GM12878 (cell line): Measurements from ENCODE around the gene PELO. TPM values are rescaled to one million over a fixed set of nuclear protein-coding genes. Genes with fewer than 3 reads are reported as not detected.

Experiments used
- ATAC-seq: fragments of 200-7000 bp; cut with Tn5 transposase; 3 replicates; pipeline ENCODE4 v1.9.1; 2020; ENCODE audit warnings: mild to moderate bottlenecking, moderate library complexity
- BruUV-seq: library from RNA; stranded (reverse); fragments of 400-500 nt; replicated peaks from 2 replicates; lab custom pipeline; 2021; lab: Mats Ljungman, UMichigan
- CTCF ChIA-PET: fragments of 300-600 bp; sonication (Branson Sonifier 250); formaldehyde crosslinking; extraction: SDS; loops from one replicate; lab custom pipeline; 2021; ENCODE audit warnings: inconsistent platforms; lab: Yijun Ruan, JAX
- POLR2A ChIA-PET: fragments of 350-600 bp; formaldehyde crosslinking; extraction: SDS; loops from one replicate; lab custom pipeline; 2021; ENCODE audit warnings: inconsistent platforms; lab: Charles Lee
- RAD21 ChIA-PET: fragments of 300-600 bp; sonication (Branson Sonifier 250); formaldehyde crosslinking; loops from one replicate; lab custom pipeline; 2023; ENCODE audit warnings: antibody characterized with exemption; ENCODE audit not compliant: unreplicated experiment; lab: Charles Lee
- SMC1A ChIA-PET: fragments of 300-600 bp; sonication (Branson Sonifier 250); formaldehyde crosslinking; loops from one replicate; lab custom pipeline; 2023; ENCODE audit not compliant: unreplicated experiment, uncharacterized antibody; lab: Charles Lee
- DNase-seq: peaks from one replicate; pipeline ENCODE4 v3.0.0-alpha.2; 2011; ENCODE audit warnings: low read depth, low spot score
- FAIRE-seq: peaks from 3 replicates; lab custom pipeline; 2011; peaks lifted over from hg19 to GRCh38; lab: Jason Lieb, UNC
- H2AFZ ChIP-seq: 2 replicates; pipeline ENCODE4 v1.6.0; 2011; ENCODE audit warnings: low read depth, low read length, control low read depth; ENCODE audit not compliant: control insufficient read depth
- H3K27ac ChIP-seq: 2 replicates; pipeline ENCODE4 v1.5.1; 2011; ENCODE audit warnings: control low read depth; ENCODE audit not compliant: control insufficient read depth, insufficient read depth
- H3K27me3 ChIP-seq, 2 experiments: replicated peaks in 1 of 2; 2 replicates each; pipeline versions ENCODE4 v1.6.0 to v1.6.1; 2011; ENCODE audit warnings: low read length in 1 of 2; ENCODE audit not compliant: control insufficient read depth in 2 of 2, insufficient read depth in 2 of 2
- H3K36me3 ChIP-seq, 2 experiments: 2 replicates each; pipeline ENCODE4 v1.5.1; 2011; ENCODE audit warnings: low read length in 1 of 2; ENCODE audit not compliant: control insufficient read depth in 2 of 2, insufficient read depth in 2 of 2
- H3K4me1 ChIP-seq: 2 replicates; pipeline ENCODE4 v1.6.1; 2011; ENCODE audit warnings: mild to moderate bottlenecking, low read length, moderate library complexity, mixed read lengths; ENCODE audit not compliant: control insufficient read depth, insufficient read depth
- H3K4me2 ChIP-seq: 2 replicates; pipeline ENCODE4 v1.6.0; 2011; ENCODE audit warnings: control low read depth; ENCODE audit not compliant: control insufficient read depth, insufficient read depth
- H3K4me3 ChIP-seq: fragments of 200-600 bp; sonication (generic); 2 replicates; pipeline ENCODE4 v1.5.1; 2016
- H3K79me2 ChIP-seq: 2 replicates; pipeline ENCODE4 v1.6.0; 2011; ENCODE audit warnings: low read length; ENCODE audit not compliant: control insufficient read depth, insufficient read depth
- H3K9ac ChIP-seq: 2 replicates; pipeline ENCODE4 v1.8.0; 2011; ENCODE audit warnings: low read length, control low read depth, mixed read lengths; ENCODE audit not compliant: control insufficient read depth, insufficient read depth
- H3K9me3 ChIP-seq: replicated peaks from 3 replicates; pipeline ENCODE4 v1.5.1; 2011; ENCODE audit warnings: mild to moderate bottlenecking, low read length; ENCODE audit not compliant: control insufficient read depth, insufficient read depth
- H4K20me1 ChIP-seq: 2 replicates; pipeline ENCODE4 v1.6.0; 2011; ENCODE audit not compliant: control insufficient read depth, insufficient read depth
- ATF7 ChIP-seq: fragments of 450-650 bp; IDR thresholded peaks from 2 replicates; pipeline ENCODE4 v1.6.1; 2016; ENCODE audit warnings: low read depth, mild to moderate bottlenecking
- FOXM1 ChIP-seq: IDR thresholded peaks from 2 replicates; pipeline ENCODE4 v1.6.1; 2012; ENCODE audit warnings: low read depth, mild to moderate bottlenecking, inconsistent platforms, low read length, moderate library complexity
- IKZF1 ChIP-seq: fragments of 450-650 bp; conservative IDR thresholded peaks from 2 replicates; pipeline ENCODE4 v1.6.1; 2017; ENCODE audit warnings: antibody characterized with exemption, mild to moderate bottlenecking
- KDM1A ChIP-seq: fragments of 200-600 bp; sonication (generic); IDR thresholded peaks from 2 replicates; pipeline ENCODE4 v1.6.1; 2016; ENCODE audit warnings: borderline replicate concordance
- MTA2 ChIP-seq: fragments of 450-650 bp; IDR thresholded peaks from 2 replicates; pipeline ENCODE4 v1.6.1; 2016; ENCODE audit warnings: low read depth, mild to moderate bottlenecking, moderate library complexity
- MYB ChIP-seq: fragments of 150-350 bp; IDR thresholded peaks from 2 replicates; pipeline ENCODE4 v1.6.1; 2014; ENCODE audit warnings: mild to moderate bottlenecking, low read depth, low read length, borderline replicate concordance
- MYC ChIP-seq: IDR thresholded peaks from 2 replicates; pipeline ENCODE4 v1.6.1; 2011; ENCODE audit warnings: mild to moderate bottlenecking, low read length, moderate library complexity, inconsistent platforms; ENCODE audit not compliant: insufficient read depth, insufficient replicate concordance, insufficient read length, severe bottlenecking
- NFXL1 ChIP-seq: fragments of 450-650 bp; IDR thresholded peaks from 2 replicates; pipeline ENCODE4 v1.6.1; 2017; ENCODE audit warnings: antibody characterized with exemption, mild to moderate bottlenecking, borderline replicate concordance
- NFYA ChIP-seq: IDR thresholded peaks from 2 replicates; pipeline ENCODE4 v1.6.1; 2011; ENCODE audit warnings: low read depth, mild to moderate bottlenecking, low read length, improper control_type of control experiment, borderline replicate concordance
- SIX5 ChIP-seq: IDR thresholded peaks from 2 replicates; pipeline ENCODE4 v1.6.1; 2011; ENCODE audit warnings: mild to moderate bottlenecking, low read depth, low read length, moderate library complexity; ENCODE audit not compliant: severe bottlenecking
- SMAD5 ChIP-seq: IDR thresholded peaks from 2 replicates; pipeline ENCODE4 v1.6.1; 2016; ENCODE audit warnings: antibody characterized with exemption, low read depth
- SP1 ChIP-seq: IDR thresholded peaks from one replicate; pipeline ENCODE4 v1.6.1; 2011; ENCODE audit warnings: low read depth, low read length
- TCF3 ChIP-seq: IDR thresholded peaks from 2 replicates; pipeline ENCODE4 v1.6.1; 2012; ENCODE audit warnings: low read depth, mild to moderate bottlenecking, low read length, borderline replicate concordance; ENCODE audit not compliant: insufficient read depth
- WGBS: methylation state at CpG from one replicate; pipeline ENCODE4 v1.1.6; 2016; ENCODE audit warnings: low lambda C conversion rate; ENCODE audit not compliant: insufficient replicate concordance, insufficient coverage; ENCODE audit errors: missing lambda C conversion rate; 5-methylcytosine and 5-hydroxymethylcytosine counted together
- in situ Hi-C: fragments of 300-500 bp; cut with MboI; formaldehyde crosslinking; loops from 9 replicates; pipeline ENCODE4 v1.14.3; 2018; ENCODE audit warnings: mixed read lengths
- intact Hi-C: fragments of 100-400 bp; cut with micrococcal nuclease; formaldehyde crosslinking; loops from one replicate; pipeline ENCODE4 v1.14.2; 2022; ENCODE audit not compliant: unreplicated experiment
- polyA plus RNA-seq, 11 experiments: library from polyadenylated mRNA; depleted of rRNA in 4 of 11; unstranded in 6 of 11; stranded (reverse) in 5 of 11; fragments of >200 nt; fragmentation: Nextera tagmentation in 4 of 11; fragmentation: Illumina TruSeq in 1 of 11; extraction: Ambion mirVana in 4 of 11; extraction: Trizol in 1 of 11; gene quantifications; 1 replicate in 1 of 11; 2 replicates in 10 of 11; pipeline versions ENCODE4 v1.2.1 to v1.2.3, GENCODE V29; 2011 to 2016; ENCODE audit warnings: inconsistent platforms in 2 of 11, missing spikeins in 2 of 11, low read depth in 1 of 11
- total RNA-seq, 4 experiments: library from RNA; depleted of rRNA in 3 of 4; stranded (reverse); fragments of >200 nt in 3 of 4; fragmentation: Illumina TruSeq in 1 of 4; extraction: Trizol in 1 of 4; gene quantifications; 2 replicates each; pipeline versions ENCODE4 v1.2.1 to v1.2.3, GENCODE V29; 2013 to 2021
- TF ChIP-seq, protein P1 (sequence below), 3 experiments: IDR thresholded peaks in 2 of 3; conservative IDR thresholded peaks in 1 of 3; 2 replicates each; pipeline ENCODE4 v1.5.1; 2011; ENCODE audit warnings: low read depth in 3 of 3, low read length in 3 of 3, mild to moderate bottlenecking in 3 of 3, control low read depth in 2 of 3, moderate library complexity in 2 of 3, inconsistent platforms in 1 of 3, mixed read lengths in 1 of 3; ENCODE audit not compliant: control insufficient read depth in 2 of 3, insufficient read depth in 1 of 3; ENCODE audit errors: extremely low read depth in 1 of 3
- TF ChIP-seq, protein P2 (sequence below): IDR thresholded peaks from 2 replicates; pipeline ENCODE4 v1.6.1; 2011; ENCODE audit warnings: borderline replicate concordance, low read depth, mild to moderate bottlenecking, moderate library complexity, mixed read lengths, low read length; ENCODE audit not compliant: insufficient read depth; ENCODE audit errors: extremely low read length
- TF ChIP-seq, protein P3 (sequence below): fragments of 450-650 bp; IDR thresholded peaks from 2 replicates; pipeline ENCODE4 v1.6.1; 2017; ENCODE audit warnings: mild to moderate bottlenecking
- TF ChIP-seq, protein P4 (sequence below): IDR thresholded peaks from 2 replicates; pipeline ENCODE4 v1.6.1; 2011; ENCODE audit warnings: low read depth, low read length, improper control_type of control experiment, borderline replicate concordance

PELO gene
- total and polyA plus RNA-seq, 10 of the 15 experiments (the other 5 are each of a cell fraction or from before 2014, with no cell fraction given) = 5.6 to 11.9 (median 8.7) TPM

DNA sequence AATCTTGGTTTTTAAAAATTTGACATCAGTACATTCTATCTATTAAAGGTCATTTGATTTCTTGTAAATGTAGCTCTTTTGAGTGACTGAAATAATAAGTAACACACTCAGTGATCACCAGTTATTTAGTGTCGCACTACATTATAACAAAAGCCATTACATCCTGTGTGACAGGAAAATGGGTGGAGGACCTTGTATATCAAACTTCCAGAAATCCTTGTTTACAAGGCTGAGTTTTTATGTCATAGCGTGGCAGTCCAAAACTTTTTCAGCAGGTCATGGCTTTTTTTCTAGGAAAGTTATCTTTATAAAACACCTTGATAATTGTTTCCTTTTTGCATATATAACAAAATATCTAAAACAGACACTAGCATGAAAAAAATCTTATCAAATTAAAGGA is 14.4 kb upstream of the PELO start (continued):
- TF ChIP-seq, protein P1, sequence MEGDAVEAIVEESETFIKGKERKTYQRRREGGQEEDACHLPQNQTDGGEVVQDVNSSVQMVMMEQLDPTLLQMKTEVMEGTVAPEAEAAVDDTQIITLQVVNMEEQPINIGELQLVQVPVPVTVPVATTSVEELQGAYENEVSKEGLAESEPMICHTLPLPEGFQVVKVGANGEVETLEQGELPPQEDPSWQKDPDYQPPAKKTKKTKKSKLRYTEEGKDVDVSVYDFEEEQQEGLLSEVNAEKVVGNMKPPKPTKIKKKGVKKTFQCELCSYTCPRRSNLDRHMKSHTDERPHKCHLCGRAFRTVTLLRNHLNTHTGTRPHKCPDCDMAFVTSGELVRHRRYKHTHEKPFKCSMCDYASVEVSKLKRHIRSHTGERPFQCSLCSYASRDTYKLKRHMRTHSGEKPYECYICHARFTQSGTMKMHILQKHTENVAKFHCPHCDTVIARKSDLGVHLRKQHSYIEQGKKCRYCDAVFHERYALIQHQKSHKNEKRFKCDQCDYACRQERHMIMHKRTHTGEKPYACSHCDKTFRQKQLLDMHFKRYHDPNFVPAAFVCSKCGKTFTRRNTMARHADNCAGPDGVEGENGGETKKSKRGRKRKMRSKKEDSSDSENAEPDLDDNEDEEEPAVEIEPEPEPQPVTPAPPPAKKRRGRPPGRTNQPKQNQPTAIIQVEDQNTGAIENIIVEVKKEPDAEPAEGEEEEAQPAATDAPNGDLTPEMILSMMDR (IDR thresholded peaks at IDR 0.05 in 2 of 3, conservative IDR thresholded peaks at IDR 0.05 in 1 of 3; ENCODE audit: control insufficient read depth in 2 of 3, extremely low read depth in 1 of 3, insufficient read depth in 1 of 3, low read depth in 3 of 3, low read length in 3 of 3) = no peak
- no peak for TF ChIP-seq NFYA
- TF ChIP-seq SMAD5 = no peak
- no peak for TF ChIP-seq FOXM1
- TF ChIP-seq, protein P2, sequence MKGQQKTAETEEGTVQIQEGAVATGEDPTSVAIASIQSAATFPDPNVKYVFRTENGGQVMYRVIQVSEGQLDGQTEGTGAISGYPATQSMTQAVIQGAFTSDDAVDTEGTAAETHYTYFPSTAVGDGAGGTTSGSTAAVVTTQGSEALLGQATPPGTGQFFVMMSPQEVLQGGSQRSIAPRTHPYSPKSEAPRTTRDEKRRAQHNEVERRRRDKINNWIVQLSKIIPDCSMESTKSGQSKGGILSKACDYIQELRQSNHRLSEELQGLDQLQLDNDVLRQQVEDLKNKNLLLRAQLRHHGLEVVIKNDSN = no peak
- TF ChIP-seq SP1 = no peak
- TF ChIP-seq, protein P3, sequence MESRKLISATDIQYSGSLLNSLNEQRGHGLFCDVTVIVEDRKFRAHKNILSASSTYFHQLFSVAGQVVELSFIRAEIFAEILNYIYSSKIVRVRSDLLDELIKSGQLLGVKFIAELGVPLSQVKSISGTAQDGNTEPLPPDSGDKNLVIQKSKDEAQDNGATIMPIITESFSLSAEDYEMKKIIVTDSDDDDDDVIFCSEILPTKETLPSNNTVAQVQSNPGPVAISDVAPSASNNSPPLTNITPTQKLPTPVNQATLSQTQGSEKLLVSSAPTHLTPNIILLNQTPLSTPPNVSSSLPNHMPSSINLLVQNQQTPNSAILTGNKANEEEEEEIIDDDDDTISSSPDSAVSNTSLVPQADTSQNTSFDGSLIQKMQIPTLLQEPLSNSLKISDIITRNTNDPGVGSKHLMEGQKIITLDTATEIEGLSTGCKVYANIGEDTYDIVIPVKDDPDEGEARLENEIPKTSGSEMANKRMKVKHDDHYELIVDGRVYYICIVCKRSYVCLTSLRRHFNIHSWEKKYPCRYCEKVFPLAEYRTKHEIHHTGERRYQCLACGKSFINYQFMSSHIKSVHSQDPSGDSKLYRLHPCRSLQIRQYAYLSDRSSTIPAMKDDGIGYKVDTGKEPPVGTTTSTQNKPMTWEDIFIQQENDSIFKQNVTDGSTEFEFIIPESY = no peak
- TF ChIP-seq, all 136 proteins: peak for 0

DNA sequence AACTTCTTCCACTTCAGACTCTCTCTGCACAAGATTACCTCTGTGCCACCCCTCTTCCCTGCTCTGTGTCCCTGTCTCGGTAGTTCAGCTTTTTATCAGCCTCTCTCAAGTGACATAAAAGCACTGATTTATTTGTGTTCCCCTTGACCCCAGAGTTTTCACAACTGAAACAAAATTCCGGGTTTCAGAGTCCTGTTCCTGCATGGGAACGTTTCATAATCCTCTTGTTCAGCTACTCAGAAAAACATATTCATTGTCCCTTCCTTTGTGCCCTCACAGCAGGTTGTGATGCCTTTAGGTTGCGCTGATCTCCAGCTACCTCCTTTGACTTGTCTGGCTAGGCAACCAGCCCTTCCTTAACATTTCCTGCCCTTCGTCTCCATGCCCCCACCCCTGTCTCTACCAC is 13.7 kb upstream of the PELO start:
- no peak overlapping the region for H3K27ac ChIP-seq
- ChIA-PET SMC1A (no interaction called here), CTCF (interaction anchor here (1.2 kb wide), 1 partner anchor 25 kb away, joined by 4 read pairs; no protein-coding TSS in a partner anchor), POLR2A (no interaction called here), RAD21 (no interaction called here)
- no peak overlapping the region for H3K9ac ChIP-seq
- no TSS peak for BruUV-seq
- in situ Hi-C loops (no loop called here), intact Hi-C loops (no loop called here)
- peaks cover 0 to 5% of the 10 kb centered on the region in 2 experiments; a peak in 1 of 4 replicates for H3K27me3 ChIP-seq
- H3K9me3 ChIP-seq = no peaks in the 10 kb centered on the region
- ATAC-seq (no peak), FAIRE-seq (no peak), DNase-seq (no peak)
- no peak overlapping the region for H3K4me2 ChIP-seq
- H3K4me3 ChIP-seq = no peak overlapping the region
- no peaks in the 10 kb centered on the region for H4K20me1 ChIP-seq
- H3K79me2 ChIP-seq = no peaks in the 10 kb centered on the region
- H3K4me1 ChIP-seq = peaks cover 12% of the 10 kb centered on the region
- no peak overlapping the region for H2AFZ ChIP-seq
- 27% methylated on average over 5 of the region's 5 CpGs for WGBS
- no peaks in the 10 kb centered on the region for H3K36me3 ChIP-seq
- TF ChIP-seq, protein P4, sequence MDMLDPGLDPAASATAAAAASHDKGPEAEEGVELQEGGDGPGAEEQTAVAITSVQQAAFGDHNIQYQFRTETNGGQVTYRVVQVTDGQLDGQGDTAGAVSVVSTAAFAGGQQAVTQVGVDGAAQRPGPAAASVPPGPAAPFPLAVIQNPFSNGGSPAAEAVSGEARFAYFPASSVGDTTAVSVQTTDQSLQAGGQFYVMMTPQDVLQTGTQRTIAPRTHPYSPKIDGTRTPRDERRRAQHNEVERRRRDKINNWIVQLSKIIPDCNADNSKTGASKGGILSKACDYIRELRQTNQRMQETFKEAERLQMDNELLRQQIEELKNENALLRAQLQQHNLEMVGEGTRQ = no peak
- TF ChIP-seq NFXL1 (no peak), ATF7 (no peak), MYC (no peak), MTA2 (no peak), FOXM1 (no peak), KDM1A (no peak), SIX5 (no peak), IKZF1 (no peak), MYB (no peak), TCF3 (no peak)
- TF ChIP-seq, all 136 proteins: peak for 0
